ENCODE data around the gene PLXNB3. TPM values are rescaled to one million over a fixed set of nuclear protein-coding genes. Genes with fewer than 3 reads are reported as not detected.

The PLXNB3 gene
- total and polyA plus RNA-seq, 2 of the 13 experiments (the other 11 are each of a cell fraction or from before 2014, with no cell fraction given): 3.0 to 6.9 TPM

DNA sequence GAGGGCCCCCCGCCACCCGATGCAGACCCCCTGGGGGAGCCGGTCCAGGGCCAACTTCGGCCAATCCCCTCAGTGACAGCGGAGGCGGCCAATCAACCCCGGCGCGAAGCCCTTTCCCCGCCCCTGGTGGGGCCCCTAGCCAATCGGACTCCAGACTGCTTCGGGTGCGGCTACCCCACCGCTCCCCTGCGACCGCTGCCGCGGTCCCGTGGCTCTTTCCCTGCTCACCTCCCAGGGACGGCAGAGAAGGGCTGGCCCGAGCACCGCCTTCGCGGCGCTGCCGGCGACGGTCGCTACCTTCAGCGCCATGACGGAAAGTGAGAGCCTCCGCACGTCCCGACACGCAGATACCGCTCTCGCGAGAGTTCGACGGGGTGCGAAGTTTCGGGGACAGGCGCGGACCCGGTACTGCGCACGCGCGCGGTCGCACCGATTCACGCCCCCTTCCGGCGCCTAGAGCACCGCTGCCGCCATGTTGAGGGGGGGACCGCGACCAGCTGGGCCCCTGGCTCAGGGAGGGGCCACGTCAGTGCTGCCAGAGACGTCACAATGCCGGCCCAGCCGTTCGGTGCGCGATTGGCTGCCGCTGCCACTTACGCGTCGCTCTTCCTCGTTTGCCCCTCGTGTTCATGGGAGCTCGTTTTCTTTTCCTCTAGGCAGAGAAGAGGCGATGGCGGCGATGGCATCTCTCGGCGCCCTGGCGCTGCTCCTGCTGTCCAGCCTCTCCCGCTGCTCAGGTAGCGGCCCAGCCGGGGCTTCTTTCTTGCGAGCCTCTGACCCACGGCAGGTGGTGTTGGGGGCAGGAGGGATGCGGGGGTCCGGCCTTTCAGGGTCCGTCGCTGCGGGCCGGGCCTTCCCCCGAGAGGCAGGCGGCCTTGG, 30.2 kb downstream of the PLXNB3 start, which contains the start of the genes IDH3G and SSR4 (continued):
- TF ChIP-seq, protein P1, sequence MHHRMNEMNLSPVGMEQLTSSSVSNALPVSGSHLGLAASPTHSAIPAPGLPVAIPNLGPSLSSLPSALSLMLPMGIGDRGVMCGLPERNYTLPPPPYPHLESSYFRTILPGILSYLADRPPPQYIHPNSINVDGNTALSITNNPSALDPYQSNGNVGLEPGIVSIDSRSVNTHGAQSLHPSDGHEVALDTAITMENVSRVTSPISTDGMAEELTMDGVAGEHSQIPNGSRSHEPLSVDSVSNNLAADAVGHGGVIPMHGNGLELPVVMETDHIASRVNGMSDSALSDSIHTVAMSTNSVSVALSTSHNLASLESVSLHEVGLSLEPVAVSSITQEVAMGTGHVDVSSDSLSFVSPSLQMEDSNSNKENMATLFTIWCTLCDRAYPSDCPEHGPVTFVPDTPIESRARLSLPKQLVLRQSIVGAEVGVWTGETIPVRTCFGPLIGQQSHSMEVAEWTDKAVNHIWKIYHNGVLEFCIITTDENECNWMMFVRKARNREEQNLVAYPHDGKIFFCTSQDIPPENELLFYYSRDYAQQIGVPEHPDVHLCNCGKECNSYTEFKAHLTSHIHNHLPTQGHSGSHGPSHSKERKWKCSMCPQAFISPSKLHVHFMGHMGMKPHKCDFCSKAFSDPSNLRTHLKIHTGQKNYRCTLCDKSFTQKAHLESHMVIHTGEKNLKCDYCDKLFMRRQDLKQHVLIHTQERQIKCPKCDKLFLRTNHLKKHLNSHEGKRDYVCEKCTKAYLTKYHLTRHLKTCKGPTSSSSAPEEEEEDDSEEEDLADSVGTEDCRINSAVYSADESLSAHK (CRISPR knock-in tag; IDR thresholded peaks at IDR 0.05; ENCODE audit: borderline replicate concordance): no peak
- peak; percentile 55; the same call in 1 of the 2 replicates for TF ChIP-seq BORCS8-MEF2B (CRISPR knock-in tag; IDR thresholded peaks at IDR 0.05)
- TF ChIP-seq BCL3 (CRISPR knock-in tag; IDR thresholded peaks at IDR 0.05): peak; percentile 79; the same call in 1 of the 2 replicates
- TF ChIP-seq SMAD1 (CRISPR knock-in tag; IDR thresholded peaks at IDR 0.05; ENCODE audit: borderline replicate concordance, low read depth): no peak; the same call in 1 of the 2 replicates
- TF ChIP-seq, protein P2, sequence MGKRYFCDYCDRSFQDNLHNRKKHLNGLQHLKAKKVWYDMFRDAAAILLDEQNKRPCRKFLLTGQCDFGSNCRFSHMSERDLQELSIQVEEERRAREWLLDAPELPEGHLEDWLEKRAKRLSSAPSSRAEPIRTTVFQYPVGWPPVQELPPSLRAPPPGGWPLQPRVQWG (CRISPR knock-in tag; IDR thresholded peaks at IDR 0.05; ENCODE audit: borderline replicate concordance, low read depth): no peak
- TF ChIP-seq IKZF1 (IDR thresholded peaks at IDR 0.05): no peak
- TF ChIP-seq HNF4G (IDR thresholded peaks at IDR 0.05; ENCODE audit: borderline replicate concordance, low read depth, low read length): no peak
- TF ChIP-seq HNF4G (CRISPR knock-in tag; IDR thresholded peaks at IDR 0.05; ENCODE audit: borderline replicate concordance, low read depth): no peak
- no peak for TF ChIP-seq ATRX (CRISPR knock-in tag; IDR thresholded peaks at IDR 0.05; ENCODE audit: borderline replicate concordance)
- TF ChIP-seq, protein P3, sequence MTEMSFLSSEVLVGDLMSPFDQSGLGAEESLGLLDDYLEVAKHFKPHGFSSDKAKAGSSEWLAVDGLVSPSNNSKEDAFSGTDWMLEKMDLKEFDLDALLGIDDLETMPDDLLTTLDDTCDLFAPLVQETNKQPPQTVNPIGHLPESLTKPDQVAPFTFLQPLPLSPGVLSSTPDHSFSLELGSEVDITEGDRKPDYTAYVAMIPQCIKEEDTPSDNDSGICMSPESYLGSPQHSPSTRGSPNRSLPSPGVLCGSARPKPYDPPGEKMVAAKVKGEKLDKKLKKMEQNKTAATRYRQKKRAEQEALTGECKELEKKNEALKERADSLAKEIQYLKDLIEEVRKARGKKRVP (CRISPR knock-in tag; IDR thresholded peaks at IDR 0.05): peak in 1 of 2 experiments; percentile 29; a peak in 1 of 4 replicates
- TF ChIP-seq, protein P4, sequence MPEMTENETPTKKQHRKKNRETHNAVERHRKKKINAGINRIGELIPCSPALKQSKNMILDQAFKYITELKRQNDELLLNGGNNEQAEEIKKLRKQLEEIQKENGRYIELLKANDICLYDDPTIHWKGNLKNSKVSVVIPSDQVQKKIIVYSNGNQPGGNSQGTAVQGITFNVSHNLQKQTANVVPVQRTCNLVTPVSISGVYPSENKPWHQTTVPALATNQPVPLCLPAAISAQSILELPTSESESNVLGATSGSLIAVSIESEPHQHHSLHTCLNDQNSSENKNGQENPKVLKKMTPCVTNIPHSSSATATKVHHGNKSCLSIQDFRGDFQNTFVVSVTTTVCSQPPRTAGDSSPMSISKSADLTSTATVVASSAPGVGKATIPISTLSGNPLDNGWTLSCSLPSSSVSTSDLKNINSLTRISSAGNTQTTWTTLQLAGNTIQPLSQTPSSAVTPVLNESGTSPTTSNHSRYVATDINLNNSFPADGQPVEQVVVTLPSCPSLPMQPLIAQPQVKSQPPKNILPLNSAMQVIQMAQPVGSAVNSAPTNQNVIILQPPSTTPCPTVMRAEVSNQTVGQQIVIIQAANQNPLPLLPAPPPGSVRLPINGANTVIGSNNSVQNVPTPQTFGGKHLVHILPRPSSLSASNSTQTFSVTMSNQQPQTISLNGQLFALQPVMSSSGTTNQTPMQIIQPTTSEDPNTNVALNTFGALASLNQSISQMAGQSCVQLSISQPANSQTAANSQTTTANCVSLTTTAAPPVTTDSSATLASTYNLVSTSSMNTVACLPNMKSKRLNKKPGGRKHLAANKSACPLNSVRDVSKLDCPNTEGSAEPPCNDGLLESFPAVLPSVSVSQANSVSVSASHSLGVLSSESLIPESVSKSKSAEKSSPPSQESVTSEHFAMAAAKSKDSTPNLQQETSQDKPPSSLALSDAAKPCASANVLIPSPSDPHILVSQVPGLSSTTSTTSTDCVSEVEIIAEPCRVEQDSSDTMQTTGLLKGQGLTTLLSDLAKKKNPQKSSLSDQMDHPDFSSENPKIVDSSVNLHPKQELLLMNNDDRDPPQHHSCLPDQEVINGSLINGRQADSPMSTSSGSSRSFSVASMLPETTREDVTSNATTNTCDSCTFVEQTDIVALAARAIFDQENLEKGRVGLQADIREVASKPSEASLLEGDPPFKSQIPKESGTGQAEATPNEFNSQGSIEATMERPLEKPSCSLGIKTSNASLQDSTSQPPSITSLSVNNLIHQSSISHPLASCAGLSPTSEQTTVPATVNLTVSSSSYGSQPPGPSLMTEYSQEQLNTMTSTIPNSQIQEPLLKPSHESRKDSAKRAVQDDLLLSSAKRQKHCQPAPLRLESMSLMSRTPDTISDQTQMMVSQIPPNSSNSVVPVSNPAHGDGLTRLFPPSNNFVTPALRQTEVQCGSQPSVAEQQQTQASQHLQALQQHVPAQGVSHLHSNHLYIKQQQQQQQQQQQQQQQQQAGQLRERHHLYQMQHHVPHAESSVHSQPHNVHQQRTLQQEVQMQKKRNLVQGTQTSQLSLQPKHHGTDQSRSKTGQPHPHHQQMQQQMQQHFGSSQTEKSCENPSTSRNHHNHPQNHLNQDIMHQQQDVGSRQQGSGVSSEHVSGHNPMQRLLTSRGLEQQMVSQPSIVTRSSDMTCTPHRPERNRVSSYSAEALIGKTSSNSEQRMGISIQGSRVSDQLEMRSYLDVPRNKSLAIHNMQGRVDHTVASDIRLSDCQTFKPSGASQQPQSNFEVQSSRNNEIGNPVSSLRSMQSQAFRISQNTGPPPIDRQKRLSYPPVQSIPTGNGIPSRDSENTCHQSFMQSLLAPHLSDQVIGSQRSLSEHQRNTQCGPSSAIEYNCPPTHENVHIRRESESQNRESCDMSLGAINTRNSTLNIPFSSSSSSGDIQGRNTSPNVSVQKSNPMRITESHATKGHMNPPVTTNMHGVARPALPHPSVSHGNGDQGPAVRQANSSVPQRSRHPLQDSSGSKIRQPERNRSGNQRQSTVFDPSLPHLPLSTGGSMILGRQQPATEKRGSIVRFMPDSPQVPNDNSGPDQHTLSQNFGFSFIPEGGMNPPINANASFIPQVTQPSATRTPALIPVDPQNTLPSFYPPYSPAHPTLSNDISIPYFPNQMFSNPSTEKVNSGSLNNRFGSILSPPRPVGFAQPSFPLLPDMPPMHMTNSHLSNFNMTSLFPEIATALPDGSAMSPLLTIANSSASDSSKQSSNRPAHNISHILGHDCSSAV (CRISPR knock-in tag; IDR thresholded peaks at IDR 0.05; ENCODE audit: borderline replicate concordance): no peak
- TF ChIP-seq HCFC1 (IDR thresholded peaks at IDR 0.05; ENCODE audit: low read depth, low read length): 0 out of 2 replicates have a peak, but pooled peaks have one; percentile 15
- no peak for TF ChIP-seq ZMYM3 (CRISPR knock-in tag; IDR thresholded peaks at IDR 0.05)
- peak; percentile 75 for TF ChIP-seq HDAC1 (CRISPR knock-in tag; IDR thresholded peaks at IDR 0.05)

All from HepG2 (cell line).